Measurements from ENCODE around the gene OOEP.

OOEP gene

DNA sequence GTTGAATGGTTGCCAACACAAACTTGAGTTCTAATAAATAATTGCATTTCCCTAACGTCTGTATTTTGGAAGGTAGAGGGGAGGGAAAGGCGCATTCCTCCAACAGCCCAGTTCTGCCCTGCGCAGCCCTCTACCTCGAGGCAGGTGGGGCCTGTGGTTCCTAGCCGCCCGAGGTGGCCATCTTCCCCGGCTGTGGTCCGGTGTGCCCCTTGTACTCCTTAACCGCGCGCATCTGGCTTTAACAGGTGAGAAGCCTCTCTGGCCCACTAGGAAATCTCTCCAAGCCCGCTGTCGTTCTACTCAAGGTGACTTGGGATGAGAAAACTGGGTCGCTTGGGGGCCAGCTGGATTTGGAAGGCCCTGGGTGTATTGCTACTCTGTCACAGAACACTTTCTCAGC is 5.6 kb downstream of the OOEP start:
- no peak for DNase-seq

DNA sequence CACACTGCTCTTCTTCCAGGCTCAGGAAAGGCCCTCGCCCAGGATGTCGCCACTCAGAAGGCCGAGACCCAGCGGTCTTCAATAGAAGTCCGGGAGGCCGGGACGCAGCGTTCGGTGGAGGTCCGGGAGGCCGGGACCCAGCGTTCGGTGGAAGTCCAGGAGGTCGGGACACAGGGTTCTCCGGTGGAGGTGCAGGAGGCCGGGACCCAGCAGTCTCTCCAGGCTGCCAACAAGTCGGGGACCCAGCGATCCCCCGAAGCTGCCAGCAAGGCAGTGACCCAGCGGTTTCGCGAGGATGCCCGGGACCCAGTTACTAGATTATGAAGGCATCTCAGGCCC is 6.2 kb downstream of the OOEP start:
- no peak for DNase-seq

DNA sequence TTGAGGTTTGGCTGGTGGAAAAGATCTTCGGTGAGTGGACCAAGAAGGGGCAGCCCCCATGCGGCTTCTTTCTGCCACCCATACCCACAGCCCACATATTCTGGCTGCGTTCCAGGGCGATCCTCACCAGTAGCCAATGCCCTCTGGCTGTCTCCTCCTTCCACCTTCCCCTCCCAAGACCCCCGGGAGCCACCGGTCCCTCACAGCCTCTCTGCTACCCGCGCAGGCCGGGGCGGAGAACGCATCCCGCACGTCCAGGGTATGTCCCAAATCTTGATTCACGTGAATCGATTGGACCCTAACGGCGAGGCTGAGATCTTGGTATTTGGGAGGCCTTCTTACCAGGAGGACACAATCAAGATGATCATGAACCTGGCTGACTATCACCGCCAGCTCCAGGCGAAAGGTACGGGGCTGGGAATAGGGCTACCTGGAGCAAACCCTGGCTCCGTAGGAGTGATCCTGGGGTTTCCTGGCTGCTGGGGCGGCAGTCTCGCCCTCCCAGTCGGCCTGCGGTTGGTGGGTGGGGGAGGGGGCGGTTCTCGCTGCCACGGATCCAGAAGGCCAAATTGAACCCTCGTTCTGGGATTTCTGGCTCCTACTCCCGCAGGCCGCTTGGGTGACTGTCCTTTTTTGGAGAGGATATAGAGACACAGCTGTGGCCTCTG is 6.7 kb downstream of the OOEP start:
- no peak for DNase-seq

DNA sequence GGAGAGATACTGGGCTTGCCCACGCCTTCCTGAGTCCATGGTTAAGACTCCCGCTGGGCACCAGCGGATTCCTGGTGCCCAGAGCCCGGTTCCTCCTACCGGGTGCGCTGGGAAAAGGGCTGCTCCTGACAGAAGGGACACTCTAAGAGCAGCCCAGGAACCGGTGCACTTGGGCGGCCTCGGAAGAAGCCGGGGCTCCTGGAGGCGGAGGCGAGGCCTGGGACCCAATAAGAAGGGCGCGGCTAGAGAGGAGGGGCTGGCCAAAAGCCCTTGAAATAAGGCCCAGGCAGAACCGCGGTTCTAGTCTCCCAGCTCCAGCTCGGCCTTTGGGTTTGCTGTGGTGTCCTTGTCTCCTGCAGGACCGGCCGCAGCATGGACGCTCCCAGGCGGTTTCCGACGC is 7.3 kb downstream of the OOEP start, which contains the start of gene KHDC3L:
TSS of gene KHDC3L (plus strand) at position 301 of the 400 bp plus-strand sequence. CDS start at position 373, 72 bp downstream.
- no peak for DNase-seq

DNA sequence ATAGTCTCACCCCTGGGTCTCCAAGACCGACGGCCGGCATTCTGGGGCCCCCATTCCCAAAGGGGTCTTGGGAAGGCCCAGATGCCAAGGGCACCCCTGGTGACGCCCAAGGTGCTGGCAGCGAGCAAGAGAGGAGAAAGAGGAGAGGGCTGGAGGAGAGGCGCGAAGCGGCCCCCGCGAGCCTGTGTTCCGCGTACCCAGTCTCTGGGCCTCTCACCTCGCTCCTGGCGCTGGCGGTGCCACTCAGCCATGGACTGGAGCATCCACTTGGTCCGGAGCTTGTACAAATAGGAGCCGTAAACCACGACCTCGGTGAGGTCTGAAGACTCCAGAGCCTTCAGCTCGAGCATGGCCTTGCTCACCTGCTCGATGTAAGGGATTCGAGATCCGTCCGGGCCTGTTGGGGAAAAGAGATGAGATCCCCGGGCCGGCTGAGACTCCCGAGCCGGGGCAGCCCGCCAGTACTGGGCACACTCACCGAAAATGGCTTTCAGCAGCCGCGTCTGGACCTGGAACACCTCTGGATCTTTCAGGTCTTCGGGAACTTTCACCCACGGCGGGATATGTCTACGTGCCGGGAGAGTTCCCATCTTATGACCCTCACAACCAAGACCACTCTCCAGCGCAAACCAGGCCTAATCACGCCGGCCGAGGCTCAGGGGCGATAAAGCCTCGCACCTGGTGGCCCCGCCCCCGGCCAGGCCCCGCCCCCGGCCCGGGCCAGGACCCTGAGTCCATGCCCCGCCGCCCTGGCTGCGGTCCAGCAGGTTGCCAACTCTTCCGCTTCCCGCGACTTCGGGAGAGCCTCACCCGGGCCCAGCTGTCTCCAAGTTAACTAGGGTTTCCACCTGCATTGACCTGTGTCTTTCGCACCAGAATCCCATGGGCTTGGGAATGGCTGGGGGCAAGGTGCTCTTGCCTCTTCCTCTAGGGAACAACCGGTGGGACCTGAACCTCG is 15.8 kb downstream of the OOEP start, which contains the start of gene DPPA5:
TSS of gene DPPA5 (minus strand) at position 641 of the 958 bp plus-strand sequence. CDS start at position 590, 51 bp downstream.
- DNase-seq = no peak

DNA sequence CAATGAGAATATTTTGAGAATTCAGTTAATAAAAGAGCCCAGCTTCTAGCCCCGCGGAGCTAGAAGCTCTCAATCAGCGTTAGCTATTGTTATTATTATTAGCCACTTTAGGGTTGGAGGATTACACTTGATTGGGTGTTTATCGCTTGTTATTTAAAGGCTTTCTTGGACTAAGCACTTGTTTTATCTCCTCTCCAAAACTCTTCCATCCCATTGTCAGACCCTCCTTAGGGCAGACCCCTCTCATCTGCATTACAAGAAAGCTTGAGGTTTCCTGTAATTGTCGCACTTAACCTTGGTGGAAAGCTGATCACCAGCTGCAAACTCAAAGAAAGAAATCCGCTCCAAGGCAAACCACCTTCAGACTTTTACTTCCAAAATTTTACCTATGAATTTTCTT is 20.4 kb downstream of the OOEP start:
- no peak for DNase-seq

DNA sequence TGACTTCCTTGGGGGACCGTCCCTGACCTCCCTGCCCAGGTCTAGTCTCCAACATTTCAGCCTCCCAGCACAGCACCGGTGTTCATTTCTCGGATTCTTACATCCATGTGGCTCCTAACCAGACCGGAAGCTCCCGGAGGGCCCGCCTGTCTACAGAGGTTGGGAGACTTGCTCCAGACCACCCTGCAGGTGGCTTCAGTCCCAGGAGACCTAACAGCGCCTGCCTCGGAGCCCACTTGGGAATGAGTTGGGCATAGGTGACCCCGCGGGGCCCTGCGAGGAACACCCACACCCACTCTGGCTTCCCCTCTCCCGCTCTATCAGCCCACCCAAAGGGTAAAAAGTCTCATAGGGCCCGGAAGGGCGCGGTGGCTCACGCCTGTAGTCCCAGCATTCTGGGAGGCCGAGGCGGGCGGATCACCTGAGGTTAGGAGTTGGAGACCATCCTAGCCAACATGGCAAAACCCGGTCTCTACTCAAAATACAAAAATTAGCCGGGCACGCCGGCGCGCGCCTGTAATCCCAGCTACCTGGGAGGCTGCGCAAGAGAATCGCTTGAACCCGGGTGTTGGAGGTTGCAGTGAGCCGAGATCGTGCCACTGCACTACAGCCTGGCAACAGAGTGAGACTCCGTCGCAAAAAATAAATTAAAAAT is 21.0 kb downstream of the OOEP start:
- DNase-seq = no peak

DNA sequence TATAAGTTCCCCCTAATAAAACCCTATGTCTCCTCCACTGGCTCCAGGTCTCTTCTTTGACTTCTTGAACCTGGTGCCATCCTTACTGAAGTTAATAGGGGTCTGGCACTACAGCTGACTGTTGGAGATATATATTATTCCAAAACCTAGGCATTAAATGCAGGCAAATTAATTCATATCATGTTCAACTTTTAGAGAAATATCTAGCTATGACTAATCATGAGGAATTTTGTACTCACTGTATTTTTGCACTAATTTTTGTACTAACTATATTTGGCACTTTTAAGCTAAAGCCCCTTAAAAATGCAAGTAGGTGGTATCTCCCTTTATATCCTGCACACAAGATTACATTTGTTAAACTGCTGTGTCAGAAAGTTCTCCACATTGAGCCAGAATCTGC is 26.5 kb downstream of the OOEP start:
- DNase-seq = no peak

DNA sequence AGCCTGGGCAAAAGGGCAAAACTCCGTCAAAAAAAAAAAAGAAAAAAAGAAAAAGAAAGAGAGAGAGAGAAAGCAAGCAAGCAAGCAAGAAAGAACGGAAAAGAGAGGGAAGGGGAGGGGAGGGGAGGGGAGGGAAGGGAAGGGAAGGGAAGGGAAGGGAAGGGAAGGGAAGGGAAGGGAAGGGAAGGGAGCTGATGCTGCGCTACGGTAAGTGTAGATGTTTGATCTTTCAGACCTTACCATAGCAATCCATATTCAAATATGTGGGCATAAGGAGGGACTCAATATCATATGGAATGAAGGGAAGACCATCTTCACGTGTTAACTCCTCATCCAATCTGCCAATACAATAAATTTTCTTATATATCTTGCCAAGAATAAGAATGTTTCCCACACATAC is 27.5 kb downstream of the OOEP start:
- no peak for DNase-seq

DNA sequence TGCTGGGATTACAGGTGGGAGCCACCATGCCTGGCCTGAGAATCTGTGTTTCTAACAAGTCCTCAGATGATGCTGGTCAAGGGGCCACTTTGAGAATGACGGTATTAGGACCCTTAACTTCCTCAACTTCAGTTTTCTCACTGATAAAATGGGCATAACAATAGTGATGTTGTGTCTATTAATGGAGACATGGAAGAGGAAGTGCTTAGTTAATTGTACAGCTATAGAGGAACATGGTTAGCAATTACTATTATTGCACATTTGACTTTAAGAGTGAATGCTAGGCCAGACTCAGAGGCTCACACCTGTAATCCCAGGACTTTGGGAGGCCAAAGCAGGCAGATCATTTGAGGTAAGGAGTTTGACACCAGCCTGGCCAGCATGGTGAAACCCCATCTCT is 28.4 kb downstream of the OOEP start:
- DNase-seq = no peak

DNA sequence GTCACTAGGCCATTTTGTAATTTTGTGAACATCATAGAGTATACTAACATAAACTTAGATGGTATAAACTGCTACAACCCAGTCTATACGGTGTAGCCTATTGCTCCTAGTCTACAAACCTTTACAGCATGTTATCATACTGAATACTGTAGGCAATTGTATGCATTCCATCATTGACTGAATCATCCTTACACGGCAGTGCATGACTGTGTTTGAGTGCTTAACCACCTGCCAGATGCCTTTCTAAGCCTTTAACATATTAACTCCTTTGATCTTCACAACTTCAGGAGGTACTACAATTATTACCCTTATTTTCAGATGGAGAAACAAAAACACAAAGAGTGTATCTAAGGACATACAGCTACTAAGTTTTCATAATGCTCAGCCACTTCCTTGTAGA is 29.6 kb downstream of the OOEP start:
- DNase-seq = no peak

DNA sequence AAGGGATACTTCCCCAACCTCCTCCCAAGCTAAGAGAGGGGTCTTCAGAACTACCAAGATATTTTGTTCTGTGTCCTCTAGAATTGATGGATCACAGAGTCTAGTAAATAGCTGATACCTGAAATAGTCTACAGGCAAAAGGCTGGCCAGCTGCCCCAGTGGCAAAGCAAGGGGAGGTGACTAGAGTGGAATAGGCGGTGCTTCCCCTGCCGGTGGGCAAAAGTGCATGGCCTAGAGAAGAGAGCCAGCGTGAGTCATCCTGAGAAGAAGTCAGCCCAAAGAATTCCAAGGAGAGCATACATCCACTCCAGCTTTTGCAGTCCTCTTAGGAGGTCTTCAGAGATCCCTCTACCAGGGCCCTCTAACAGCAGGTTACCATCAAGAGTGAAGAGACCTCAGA is 30.4 kb downstream of the OOEP start:
- DNase-seq = no peak

DNA sequence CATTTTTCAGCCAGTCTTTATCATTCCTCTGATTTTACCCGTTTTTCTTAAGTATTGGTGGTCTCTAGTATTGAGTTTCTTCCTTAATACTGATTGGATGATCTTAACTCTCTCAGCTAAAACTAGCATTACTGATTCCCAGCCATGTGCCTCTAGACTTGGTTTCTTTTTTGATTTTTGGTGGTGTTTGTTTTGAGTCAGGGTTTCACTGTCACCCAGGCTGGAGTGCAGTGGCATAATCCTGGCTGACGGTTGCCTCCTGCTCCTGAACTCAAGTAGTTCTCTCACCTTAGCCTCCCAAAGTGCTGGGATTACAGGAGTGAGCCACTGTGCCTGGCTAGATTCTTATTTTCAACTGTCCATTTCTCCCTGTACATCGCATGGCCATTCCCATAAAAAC is 40.5 kb downstream of the OOEP start:
- DNase-seq = no peak

DNA sequence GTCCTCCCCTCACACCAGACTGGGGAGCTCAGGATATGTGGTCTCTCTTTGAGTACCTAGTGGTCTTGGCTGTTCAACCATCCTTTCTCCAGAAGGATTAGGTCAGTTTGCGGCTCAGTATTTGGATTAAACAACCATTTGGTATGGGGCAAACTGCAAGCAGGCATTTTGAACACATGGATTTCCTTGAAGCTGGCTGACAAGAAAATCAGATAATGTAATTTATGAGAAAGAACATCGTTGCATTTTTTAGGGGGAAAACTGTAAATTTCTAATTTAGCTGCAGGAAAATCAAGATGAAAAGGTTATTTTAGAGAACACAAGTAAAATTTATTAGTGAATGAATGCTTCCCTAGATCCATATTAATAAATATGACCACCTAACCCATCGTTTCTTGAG is 40.9 kb downstream of the OOEP start:
- DNase-seq = no peak

DNA sequence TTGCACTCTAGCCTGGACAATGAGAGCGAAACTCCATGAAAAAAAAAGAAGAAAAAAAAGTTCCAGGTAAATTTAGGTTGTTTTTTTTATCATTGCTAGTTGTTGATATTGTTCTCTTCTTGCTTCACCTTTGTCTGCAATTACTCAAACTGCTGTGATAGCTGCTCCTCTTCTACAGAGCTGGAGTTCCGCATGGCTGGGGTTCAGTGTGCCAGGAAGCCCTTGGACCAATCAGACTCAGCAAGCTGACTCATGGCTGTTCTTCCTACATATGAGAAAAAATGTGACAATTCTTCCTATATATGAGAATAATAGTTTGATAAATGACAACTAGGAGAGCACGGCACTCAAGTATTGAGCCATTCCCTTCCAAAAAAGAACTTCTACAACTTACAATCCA is 44.0 kb downstream of the OOEP start:
- DNase-seq = no peak

DNA sequence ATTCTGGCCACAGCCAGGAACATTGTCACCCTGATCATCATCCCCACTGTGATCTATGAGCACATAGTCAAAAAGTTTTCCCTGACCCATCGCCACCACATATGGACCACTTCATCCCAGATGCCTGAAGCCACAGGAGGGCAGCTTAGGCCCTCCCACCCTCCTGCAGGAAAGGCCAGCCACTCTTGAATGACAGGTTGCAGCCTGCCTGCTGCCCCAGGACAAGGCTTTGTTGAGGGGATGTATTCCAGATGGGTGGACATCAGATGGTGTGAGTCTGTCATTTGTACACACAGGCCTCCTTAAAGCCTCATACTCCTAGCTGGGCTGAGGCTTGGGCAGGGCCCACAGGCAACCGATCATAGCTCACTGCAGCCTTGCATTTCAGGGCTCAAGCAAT is 46.4 kb downstream of the OOEP start:
- no peak for DNase-seq
